OCI-M2 (cell line): ENCODE measurements around the gene MKI67.
"Not testable (repeated sequence)": the region's sequence is repeated elsewhere in the genome, so short reads cannot be mapped to it uniquely, and the experiment has no call there.

Experiments
- DNase-seq: peaks from one replicate; lab custom pipeline; 2025; ENCODE audit not compliant: unreplicated experiment; lab: John Stamatoyannopoulos, UW

MKI67 gene, protein sequence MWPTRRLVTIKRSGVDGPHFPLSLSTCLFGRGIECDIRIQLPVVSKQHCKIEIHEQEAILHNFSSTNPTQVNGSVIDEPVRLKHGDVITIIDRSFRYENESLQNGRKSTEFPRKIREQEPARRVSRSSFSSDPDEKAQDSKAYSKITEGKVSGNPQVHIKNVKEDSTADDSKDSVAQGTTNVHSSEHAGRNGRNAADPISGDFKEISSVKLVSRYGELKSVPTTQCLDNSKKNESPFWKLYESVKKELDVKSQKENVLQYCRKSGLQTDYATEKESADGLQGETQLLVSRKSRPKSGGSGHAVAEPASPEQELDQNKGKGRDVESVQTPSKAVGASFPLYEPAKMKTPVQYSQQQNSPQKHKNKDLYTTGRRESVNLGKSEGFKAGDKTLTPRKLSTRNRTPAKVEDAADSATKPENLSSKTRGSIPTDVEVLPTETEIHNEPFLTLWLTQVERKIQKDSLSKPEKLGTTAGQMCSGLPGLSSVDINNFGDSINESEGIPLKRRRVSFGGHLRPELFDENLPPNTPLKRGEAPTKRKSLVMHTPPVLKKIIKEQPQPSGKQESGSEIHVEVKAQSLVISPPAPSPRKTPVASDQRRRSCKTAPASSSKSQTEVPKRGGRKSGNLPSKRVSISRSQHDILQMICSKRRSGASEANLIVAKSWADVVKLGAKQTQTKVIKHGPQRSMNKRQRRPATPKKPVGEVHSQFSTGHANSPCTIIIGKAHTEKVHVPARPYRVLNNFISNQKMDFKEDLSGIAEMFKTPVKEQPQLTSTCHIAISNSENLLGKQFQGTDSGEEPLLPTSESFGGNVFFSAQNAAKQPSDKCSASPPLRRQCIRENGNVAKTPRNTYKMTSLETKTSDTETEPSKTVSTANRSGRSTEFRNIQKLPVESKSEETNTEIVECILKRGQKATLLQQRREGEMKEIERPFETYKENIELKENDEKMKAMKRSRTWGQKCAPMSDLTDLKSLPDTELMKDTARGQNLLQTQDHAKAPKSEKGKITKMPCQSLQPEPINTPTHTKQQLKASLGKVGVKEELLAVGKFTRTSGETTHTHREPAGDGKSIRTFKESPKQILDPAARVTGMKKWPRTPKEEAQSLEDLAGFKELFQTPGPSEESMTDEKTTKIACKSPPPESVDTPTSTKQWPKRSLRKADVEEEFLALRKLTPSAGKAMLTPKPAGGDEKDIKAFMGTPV (N-terminal part only)

DNA sequence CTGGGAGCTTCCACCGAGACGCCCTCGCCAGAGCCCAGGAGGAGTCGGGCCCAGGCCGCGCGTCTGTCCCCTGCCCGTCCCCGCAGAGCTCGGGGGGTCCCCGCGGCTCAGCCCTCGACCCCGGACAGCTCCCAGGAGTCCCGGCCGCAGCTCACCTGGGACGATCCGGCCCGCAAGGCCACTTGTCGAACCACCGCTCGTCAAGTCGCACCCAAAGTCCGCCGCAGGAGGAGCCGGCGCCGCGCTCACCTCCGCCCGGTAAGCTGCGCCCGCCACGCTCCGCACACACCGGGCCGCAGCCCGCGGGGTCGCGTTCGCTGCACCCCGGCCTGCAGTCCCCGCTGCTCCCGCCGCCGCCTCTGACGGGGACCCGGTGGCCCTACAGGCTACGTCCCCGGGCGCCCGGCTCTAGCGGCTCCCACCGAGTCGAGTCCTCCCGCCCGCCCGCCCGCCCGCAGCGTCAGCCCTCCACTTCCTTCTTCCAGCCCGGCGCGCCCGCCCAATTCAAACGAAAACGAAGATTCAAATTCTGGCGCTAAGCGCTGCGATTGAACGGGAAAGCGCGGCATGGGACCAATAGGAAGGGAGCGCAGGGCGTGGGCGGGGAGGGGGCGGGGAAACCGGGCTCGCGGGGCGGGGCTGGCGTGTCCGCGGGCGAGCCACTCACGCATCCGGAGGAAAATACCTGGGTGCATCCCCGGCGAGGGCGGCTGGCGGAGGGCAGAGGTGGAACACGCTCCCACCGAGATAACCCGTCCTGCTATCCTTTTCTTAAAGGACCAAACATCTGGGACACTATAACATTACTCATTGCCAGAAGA is at the start of gene MKI67:
Gene MKI67, minus strand, starts transcription at position 480 of the 821 bp plus-strand sequence. CDS start 756 bp downstream, outside the sequence.
- no peak for DNase-seq

DNA sequence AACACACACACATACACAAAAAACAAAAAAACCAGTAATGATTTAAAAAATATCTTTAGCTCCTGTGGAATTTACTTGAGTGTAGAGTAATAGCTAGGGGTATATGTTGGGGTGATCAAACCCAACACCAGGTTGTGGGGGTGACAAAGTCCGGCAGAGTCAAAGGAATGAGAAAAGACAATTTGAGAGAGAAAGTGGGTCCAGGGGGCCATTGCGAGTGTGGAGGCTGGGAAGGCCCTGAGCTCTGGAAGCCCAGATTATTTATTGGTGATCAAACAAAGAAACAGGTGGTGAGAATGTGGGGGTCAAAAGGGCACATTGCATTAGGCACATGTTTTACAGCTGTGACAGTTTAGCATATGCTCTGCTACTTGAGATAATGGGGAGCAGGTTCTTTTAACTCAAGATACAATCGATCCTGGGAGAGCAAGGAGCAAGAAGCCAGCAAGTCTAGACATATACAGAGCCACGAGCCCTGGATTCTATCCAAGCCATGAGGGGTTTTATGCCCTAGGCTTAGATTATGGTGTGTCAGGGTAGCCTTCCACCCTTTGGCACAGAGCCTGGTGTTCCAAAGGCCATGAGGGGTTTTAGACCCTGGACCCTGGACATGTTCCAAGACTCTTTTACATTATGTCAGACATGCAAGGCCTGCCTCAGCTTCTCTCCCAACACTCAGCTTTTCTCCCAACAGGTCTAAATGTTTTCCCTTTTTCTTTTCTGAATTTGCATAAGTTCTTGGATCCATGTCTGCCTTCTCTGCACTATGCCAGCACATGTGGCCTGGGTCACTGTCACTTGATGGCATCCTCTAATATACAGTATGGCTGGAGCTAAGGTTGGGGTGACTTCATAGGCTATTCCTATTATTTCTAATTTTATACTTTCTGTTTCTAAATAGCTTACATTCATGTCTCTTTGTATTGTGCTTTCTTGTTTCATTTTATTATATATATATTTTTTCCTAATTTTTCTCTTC is 48.6 kb upstream of the MKI67 start:
- DNase-seq: no peak

DNA sequence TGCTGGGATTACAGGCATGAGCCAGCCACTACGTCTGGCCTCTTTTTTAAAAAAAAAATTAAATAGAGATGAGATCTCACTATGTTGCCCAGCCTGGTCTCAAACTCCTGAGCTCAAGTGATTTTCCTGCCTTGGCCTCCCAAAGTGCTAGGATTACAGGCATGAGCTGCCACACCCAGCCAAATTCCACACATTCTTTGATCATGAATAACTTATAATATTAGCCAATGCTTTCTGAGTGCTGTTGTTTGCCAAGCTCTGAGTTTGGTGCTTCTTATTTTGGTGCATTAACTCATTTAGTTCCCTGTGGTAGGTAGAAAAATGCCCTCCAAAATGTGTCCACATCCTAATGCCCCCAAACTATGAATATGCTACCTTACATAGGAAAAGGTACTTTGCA is 47.2 kb upstream of the MKI67 start:
- no peak for DNase-seq

DNA sequence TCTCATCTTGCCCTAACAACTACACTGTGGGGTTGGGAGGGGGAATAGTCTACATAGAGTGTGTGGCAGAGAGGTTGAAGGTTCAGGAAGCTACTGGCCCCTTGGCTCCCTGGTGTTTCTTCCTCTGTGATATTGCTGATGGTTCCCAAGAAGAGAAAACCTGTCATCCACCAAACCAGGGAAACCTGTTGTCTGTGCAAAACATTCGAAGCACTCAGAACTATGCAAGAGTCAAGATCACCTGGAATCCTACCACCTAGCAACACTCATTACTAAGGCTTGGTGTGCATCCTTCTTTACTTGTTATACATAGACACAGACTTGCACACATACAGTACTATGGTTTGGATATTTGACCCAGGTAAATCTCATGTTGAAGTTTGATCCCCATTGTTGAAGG is 46.5 kb upstream of the MKI67 start:
- no peak for DNase-seq

DNA sequence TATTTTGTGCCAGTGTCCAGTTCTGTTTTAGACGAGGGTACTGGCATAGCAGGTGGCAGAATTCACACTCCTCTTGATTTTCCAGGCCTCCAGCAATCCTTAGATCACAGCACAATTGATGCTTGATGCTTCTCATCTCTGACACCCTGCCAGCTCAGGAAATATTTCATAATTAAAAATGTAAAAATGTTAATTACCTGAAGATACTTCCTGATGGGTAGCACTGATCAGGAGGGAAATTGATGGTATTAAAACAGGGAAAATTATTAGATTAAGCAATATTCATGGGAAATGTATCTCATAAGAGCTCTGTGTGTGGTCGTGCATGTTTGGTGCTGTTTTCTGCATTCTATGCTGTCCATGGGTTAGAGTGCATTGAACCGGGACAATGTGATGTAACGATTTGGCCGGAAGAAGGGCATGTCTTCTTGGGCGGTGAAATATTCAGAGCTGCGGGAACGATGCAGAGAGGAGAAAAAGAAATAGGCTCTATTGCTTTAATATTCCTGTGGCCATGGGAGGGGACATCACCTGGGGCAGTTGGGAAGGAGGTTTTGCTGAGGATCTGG is 43.7 kb upstream of the MKI67 start:
- DNase-seq: no peak

DNA sequence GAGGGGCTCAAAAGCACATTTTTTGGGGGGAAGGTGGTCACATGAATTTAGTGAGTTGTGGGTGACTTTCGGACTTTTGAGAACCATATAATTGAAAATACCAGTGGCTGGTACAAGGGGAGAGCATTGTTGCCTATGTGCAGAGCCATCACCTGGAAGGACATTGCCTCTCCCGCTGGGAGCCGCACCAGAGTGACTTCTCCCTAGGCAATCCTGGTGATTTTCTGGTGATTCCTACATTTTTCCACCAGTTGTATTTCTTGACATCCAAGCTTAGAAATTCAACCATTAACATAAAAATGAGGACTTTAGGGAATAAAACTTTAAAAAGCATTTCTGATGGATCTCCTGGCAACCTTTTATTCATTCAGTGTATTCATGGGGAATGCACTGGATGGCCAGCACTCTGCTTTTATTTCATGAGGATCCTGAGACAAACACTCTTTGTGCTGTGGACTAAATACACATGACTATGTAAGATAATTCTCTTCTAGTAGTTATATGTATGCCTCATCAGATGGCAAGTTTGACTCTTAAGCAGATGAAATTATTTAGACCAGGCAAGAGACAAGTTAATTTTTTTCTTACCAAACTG is 41.8 kb upstream of the MKI67 start:
- no peak for DNase-seq

DNA sequence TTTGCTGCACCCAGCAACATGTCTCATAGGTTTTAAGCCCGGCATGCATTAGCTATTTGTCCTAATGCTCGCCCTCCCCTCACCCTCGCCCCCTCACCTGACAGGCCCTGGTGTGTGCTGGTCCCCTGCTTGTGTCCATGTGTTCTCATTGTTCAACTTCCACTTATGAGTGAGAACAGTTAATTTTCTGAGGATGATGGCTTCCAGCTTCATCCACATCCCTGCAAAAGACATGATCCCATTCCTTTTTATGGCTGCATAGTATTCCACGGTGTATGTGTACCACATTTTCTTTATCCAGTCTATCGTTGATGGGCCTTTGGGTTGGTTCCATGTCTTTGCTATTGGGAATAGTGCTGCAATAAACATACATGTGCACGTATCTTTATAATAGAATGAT is 40.9 kb upstream of the MKI67 start:
- not testable (repeated sequence) for DNase-seq

DNA sequence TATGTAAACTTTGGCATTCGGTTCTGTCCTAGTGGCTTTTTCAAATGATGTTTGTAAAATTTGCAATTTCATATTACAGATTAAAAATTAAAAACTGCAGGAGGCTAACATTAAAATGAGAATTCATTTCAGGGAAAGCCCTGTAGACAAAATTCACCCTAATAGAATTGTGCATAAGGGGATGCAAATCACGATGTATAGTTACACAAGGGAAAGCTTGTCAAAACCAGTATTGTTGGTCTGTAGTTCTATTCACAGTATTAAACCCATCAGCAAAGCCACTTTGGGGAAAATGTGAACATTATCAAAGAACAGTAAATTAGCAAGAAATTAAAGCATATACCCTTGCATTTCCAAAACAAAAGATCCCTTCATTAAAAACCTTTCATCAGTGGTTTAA is 39.9 kb upstream of the MKI67 start:
- no peak for DNase-seq

DNA sequence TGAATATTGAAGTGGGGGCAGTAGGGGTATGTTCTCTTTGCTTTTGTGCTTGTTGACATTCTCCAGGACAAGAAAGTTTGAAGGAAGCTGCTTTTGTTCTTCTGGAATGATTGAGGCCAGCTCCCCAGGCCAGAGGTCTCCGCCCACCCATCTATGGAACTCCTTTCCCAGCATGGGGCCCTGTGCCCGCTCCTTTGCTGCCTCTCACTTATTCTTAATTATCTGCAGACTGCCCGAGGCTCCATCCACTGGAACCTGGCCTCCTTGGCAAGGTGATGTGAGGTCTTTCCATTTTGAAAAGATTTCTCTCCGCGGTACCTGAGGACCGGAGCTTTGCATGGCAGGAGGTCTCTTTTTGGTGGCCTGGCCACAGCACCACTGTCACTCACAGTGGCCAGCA is 39.3 kb upstream of the MKI67 start:
- no peak for DNase-seq

DNA sequence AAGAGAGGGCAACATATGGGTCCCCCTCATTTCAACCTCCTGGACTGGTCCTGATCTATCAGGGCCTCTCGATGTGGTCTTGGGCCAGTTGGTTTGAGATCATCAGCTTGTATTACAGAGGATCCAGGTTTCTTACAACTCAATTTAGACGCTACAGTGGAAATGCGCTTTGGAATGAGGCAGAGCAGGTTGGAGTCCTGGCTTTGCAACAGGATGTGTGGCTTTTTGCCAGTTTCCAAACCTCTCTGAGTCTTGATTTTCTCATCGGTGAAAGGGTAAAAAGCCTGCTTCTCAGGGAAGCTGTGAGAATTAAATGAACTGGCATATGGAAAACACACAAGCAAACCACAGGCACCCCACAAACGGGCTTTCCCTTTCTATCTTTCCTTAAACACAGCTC is 37.5 kb upstream of the MKI67 start:
- no peak for DNase-seq

DNA sequence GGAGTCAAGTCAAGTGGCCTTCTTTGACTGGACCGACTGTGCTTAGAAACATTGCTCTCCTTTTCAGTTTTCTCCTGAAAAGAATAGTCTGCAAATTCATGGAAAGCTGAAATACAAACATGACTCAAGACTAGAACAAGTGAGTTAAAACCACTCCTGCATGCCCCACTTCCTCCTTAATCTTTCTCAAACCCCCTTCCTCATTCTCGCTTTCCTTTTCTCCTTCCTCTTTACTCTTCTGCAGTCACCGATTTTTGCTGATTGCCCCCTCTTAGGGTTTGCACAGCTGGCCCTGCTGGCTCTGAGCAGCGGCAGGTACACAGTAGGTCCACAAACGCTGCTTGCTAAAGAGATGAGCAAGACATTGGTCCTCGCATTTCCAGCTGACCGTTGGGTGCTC is 34.8 kb upstream of the MKI67 start:
- DNase-seq: no peak

DNA sequence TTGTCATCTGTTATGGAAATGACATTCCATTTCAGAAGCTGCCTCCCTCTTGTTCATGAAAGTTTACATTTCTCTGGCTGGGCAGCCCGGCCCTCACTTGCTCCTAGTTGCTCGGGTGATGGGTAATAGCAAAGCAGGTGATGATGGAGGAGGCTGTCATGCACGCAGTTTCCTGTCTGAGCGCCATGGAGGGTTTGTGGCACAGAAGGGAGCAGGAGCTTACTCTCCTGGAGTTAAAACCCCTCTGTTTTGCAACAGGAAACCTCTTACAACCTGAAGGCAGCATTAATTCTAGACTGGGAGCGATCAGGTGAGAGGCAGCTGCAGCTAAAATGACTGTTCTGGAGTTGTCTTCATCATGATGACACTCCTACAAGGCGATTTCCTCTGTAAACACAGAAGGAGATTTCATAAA is 34.1 kb upstream of the MKI67 start:
- DNase-seq: no peak

DNA sequence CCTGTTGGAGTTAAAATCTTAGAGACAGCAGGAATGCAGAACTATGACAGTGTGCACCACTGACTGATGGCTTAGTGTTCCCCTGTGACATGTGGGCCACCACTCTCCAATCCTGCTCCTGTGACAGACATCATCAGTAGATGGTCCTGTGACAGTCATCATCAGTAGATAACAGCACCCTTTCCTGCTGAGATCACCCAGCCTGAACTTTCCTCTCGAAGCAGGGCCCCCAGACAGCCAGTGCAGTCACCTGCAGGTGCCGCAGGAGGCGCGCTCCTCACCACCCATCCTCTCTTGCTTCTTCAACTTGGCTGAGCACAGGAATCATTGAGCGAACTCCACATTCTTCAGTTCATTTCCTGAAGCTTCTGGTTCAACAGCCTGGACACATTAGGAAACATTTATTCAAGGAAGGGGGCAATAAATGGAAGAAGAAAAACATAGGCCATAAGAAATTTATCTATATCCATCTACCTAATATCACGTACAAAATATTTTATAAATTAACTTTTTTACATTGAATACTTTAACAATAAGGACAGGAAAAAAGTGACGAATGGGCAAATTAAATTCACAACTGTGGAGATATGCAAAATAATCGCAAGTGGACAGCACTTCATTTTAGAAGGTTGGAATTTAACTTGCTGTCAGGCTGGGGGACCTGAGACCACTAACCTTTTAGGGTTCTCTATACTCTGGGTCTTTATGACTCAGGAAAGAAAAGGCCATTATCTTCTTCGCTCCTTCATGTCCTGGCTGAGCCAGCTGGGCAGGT is 32.0 kb upstream of the MKI67 start:
- no peak for DNase-seq

DNA sequence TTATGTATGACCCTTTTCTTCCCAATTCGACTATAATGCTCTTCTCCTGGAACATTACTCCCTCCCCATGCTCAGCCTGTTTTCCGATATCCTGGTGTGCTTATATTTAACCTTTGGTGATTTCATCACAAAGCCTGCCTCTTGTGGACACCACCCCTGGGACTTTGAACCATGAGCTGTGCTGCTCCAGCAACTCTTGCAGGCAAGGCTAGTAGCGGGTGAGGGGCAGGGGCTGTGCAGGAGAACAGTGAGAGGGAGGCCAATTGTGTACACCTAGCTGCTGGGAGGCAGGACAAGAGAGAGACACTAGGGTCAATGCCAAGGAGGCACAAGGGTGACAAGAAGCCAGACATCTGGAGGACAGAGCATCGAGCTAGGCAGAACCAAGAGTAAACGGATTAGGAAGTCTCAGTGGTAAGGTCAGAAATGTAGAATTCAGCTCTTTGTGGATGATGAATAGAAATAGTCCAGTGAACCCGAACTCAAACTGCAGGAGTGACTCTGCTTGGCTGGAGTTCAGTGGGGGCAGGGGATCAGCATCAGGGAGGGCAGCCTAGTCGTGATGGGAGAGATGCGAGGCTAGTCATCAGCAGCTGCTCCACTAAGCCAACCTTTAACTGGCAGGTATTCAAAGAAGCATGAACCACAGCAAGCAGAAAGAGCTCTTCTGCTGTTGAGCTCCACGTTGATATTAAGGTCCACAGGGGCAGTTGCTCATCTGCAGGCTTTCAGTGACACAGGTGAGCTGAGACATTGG is 31.0 kb upstream of the MKI67 start:
- DNase-seq: no peak

DNA sequence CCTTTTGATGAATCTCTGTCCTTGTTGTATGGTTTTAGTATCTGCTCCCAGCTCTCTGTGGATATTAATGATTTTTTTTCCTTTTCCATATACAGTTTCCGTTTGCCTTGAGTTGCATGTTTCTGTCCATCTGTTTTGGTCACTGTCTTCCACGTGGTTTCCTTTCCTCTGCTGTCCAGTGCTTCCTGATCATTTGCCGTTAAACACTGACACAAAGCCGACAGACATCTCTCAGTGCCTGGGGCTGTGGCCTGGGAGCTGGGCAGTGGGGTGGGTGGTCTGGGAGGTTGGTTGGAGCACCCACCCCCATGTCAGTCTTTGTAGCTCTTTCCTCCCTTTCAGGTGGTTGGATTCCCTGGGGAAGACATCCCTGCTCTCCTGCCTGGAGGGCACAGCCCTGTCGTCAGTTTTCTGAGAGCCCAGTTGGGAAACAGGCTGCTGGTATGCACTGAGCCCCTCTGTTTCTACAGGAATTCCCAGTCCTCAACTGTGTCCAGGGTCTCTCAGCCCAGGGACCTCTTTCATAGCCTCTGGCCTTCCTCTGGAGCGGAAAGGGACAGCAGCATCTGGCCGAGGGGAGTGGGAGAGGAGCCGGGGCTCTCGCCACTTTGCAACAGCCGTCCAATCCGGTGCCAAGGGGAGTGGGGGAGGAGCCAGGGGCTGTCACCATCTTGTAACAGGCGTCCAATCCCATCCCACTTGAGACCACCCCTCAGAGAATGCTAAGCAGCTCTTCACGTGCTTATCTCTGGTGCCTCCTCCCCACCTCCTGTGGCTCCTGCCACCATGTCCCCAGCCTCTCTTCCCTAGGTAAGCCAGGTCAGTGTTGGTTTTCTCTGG is 26.7 kb upstream of the MKI67 start:
- no peak for DNase-seq

DNA sequence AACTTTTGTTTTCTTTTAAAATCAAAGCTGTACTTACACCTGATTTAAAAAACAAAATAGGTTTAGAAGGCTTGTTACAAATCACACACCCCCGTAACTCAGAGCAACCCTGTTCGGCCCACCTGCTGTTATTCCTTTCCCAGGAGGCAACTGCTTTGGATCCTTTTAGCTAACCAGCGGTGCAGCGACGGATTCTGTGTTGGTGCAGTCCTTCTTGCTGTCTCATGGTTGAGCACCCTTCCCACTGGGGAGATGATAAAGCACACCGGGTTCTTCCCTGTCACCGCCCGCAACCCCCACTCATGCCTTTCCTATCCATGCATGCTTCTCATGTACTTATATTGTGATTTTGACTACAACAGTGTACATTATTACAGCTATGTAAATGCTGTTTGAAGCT is 24.8 kb upstream of the MKI67 start:
- DNase-seq: no peak
